NCI-H69 (cell line): ENCODE data around the gene LAMA2.

ENCODE experiments used
- DNase-seq: peaks from one replicate; lab custom pipeline; 2025; lab: John Stamatoyannopoulos, UW

The LAMA2 gene

DNA sequence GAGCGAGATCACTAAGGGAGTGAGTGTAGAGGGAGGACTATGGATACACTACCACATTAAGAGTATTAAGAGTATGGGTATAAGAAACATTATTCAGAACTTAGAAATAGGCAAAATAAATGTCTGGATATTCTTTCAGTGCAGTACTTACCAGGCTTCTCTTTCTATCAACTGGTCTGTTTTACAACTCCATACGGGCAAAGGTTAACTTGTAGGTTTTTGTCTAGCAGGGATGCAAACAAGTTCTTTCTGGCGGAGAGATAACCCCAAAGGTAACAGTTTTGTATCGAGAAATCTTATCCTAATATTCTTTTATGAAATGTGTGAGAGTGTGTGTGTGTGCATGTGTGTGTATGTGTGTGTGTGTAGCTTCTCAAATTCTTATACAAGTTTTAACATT is 640.9 kb downstream of the LAMA2 start:
- DNase-seq, result no peak

DNA sequence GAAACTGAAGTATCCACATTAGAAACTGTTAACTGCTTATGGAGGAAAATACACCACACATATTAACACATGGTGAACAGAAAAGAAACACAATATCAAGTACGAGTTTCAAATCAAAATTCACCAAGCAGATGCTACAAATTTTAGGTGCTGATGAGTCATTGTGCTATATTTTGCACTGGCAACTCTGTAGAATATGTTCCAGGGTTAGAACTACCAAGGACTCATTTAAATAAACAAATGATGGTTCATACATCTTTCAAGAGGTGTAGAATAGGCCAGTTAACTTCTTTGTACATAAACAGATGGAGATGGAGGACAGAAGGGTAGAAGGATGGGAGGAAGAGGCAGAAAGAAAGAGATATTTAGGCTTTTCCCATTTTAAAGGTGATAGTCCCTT is 642.1 kb downstream of the LAMA2 start:
- no peak for DNase-seq

DNA sequence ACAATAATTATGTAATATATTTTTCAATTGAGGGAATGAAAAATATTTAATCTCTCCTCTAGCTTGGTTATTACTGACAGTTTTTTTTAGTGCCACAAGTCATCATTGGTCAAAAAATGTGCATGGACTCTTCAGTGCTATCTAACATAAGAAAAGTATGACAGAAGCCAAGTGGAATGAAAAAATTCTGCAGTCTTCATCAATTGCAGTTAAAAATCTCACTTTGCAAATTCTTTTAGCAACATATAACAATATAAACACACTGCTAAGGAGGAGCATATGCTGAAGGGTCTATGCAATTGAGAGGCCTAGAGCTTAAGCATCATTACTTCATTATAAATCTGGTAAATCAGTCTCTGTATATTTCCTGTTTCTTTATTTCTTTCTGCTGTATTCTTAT is 652.0 kb downstream of the LAMA2 start:
- no peak for DNase-seq

DNA sequence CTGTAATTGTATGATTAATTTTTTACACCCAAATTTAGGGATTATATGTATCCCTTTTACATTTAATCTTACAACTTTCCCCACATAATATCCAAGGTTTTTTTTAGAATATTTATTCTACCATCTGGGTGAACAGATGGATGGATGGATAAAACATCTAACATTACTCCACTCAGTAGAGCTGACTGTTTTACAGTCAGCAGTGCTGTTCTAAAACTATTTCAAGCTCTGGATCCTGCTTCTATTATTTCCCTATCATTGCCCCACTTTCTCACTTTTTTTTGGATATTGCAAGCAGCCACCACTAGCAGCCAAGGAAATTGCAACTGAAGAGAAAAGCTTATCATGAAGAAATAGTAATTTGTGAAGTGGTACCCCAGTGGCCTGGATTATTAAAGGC is 653.3 kb downstream of the LAMA2 start:
- DNase-seq, result no peak

DNA sequence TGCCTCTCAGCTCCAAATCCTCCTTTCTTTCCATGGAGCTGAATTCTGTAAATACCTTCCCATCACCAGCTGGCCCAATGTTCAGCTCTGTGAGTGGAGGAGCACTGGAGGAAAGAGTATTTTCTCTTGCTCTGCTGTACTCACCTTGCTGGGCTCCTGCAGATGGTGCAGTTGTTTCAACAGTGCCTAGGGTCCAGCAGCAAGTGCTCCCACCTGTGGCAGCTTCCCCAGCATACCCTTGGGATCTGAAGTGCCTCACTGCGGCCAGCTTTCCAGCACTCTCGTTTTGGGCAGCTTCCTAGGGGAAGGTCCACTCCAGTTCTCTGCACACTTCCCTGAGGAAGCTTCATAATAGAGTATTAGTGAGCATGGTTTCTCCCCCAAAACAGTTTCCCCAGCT is 656.1 kb downstream of the LAMA2 start:
- DNase-seq, result peak; percentile 44

DNA sequence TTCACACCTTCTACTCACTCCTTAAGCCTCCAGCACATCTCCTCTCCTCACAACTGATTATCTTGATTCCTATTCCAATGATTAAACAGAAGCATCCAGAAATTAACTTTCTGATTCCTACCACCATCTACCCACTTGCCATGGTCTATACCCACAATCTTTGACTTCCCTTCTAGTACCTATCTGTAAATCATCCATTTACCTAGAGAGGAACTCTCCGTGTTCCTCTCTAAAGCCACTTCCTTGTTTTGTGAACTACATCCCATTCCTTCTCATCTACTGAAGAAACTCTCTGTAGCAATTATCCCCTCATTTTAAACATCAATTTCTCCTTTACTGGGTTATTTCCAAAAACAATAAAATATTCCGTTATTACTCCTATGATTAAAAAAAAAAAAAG is 659.8 kb downstream of the LAMA2 start:
- DNase-seq, result no peak

DNA sequence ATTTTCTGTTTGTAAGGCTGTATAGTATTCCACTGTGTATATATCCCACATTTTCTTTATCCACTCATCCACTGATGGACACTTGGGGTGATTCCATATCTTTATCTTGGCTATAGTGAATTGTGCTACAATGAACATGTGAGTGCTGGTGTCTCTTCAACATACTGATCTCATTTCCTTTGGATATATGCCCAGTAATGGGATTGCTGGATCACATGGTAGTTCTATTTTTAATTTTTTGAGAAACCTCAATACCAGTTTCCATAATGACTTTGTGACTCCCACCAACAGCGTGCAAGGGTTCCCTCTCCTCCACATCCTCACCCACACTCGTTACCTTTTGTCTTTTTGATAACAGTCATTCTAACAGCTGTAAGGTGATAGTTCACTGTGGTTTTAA is 661.0 kb downstream of the LAMA2 start:
- no peak for DNase-seq

DNA sequence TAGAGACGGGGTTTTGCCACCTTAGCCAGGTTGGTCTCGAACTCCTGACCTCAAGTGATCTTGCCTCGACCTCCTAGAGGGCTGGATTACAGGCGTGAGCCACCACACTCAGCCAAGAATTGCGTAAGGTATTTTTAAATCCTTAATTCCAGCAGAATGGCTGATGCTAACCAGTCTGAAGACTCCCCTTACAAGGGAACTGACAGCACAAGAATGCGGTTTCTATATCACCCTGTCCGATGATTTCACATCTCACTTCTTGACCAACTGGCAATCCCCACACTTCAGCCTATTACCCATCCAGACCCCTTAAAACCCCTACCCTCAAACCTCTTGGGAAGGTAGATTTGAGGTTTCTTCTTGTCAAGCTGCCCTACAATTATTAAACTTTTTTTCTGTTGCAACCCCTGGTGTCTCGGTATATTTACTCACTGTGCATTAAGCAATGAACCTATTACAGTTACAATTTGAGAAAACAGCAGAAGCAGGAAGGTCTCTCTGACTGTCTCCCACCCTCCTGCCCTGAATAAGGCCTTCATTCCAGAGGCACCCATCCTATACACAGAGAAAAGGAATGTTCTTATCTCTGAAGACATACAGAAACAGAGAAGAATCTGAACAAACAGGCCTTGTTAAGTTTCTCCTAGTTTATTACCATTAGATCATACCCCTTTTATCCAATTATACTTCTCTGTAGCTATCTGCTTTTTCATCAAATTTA is 662.1 kb downstream of the LAMA2 start:
- no peak for DNase-seq

DNA sequence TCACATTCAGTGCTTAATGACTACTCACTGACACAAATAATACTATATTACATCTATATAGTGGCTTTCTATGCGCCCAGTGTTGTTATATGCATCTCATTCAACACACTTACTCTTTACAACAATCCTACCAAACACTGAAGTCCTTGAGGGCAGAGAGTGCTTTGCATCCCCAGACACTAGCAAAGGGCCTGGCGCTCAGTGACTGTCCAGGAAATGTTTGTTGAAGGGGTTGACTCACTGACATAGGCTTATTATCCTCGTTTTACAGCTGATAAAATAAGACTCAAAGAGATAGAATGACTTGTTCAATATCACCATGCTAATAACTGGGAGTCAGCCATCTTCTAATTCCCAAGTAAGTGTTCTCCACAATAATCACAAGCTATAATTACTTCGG is 663.8 kb downstream of the LAMA2 start:
- peak; percentile 14 for DNase-seq

DNA sequence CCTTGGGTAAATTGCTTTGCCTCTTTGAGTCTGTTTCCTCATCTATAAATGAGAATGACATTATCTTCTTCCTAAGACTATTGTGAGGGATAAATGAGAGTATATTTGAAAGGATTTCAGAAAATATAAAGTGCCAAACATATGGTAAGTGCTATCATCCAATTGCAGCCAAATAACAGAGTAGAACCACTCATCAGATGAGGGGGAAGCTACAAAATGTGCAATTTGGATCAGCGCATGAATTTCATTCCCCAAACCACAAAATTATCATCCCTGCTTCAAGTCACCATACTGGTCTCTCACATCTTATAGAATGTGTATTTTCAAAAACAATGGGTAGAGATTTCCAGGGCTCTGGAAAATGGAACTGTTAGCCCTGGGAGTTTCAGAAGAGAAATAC is 668.5 kb downstream of the LAMA2 start:
- DNase-seq, result no peak

DNA sequence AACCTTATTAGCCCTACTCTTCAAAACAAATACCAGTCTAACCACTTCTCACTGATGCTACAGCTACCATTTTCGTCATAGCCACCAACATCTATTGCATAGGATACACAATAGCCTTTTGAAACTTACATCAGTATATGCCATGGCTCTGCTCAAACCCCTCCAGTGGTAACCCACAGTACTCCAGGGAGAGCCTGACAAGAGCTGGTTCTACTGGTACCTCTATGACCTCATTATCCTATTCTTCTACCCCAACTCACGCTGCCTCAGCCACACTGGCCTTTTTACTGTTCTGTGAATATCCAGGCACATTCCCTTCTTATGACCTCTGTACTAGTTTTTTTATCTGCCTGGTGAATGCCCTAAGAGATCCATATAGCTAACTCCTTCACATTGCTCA is 669.5 kb downstream of the LAMA2 start:
- DNase-seq, result no peak

DNA sequence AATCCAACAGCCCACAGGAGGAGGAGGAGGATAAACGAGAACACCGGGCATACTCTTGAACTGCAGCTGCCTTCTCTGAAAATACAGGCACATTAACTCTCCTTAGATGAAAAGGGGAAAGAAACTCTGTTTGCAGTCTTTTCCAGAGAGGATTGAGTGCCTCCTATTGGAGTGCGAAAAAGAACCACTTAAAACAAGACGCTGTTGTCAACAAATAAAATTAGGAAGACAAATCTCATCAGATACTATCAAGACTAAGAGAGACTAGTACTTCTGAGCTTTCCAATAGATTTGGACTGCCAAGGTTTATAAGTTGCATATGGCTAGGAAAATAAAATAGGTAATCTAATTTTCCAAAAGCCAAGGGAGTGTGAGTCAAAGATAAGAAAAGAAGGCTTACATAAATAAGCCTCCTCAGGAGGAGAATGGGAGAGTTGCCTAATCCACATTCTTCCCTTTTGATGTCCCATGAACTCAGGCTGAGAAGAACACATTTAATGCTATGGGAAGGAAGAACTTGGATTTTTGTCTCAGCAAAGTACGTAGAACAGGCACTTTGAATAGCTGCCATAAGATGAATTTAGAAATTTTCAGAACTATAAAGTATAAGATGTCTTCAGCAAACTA is 672.4 kb downstream of the LAMA2 start:
- DNase-seq, result no peak

DNA sequence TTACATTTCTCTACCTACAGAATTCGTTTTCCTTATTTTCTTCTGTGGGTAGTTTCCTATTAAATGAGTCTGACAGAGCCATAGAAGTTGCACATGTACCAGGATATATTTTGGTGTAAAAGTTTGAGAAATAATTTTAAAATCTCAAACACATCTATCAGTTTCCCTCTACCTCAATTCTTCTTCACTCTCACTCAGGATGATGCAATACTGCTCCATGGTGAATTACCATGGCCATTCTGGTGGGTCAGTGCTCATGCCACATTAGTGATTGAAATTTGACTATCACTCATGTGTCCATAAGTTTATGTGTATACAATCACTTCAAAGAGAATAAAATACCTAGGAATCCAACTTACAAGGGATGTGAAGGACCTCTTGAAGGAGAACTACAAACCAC is 675.3 kb downstream of the LAMA2 start:
- DNase-seq, result no peak

DNA sequence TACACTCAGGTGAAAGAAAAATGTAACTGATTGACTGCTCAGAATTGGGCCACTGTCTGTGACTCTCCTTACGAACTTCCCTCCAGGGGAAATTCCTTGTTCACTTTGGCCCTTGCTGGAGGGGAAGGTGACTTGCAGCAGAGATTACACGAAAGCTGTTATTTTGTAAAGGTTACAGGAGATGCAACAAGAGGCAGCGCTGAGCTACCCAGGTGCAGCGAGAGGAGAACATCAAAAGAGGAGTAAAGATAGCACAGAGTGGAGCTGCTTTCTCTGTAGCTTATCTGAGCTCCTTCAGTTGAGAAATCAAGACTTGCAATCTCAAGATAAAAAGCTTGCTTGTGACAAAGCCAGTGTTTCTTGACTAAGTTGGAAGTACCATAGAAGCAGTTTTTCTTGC is 682.4 kb downstream of the LAMA2 start:
- DNase-seq, result no peak

DNA sequence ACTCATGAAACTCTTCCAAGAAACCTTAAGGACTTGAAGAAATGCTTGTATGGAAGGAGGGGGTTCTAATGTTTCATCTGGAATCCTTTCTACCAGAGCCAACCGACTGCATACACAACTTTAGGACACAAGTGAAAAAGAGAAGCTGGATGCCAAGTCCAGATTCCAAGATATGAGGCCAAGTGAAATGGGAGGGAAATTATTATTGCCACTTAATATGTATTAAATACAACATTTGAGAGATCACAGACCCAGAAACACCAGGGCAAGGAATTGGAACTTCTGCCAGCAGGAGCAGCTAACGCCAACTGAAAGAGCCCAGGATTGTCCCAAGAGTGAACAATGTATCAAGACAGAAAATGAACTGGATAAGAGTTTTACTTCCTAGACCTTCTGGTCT is 682.9 kb downstream of the LAMA2 start:
- no peak for DNase-seq
